ENCODE results near the gene TRHDE.

Gene TRHDE

DNA sequence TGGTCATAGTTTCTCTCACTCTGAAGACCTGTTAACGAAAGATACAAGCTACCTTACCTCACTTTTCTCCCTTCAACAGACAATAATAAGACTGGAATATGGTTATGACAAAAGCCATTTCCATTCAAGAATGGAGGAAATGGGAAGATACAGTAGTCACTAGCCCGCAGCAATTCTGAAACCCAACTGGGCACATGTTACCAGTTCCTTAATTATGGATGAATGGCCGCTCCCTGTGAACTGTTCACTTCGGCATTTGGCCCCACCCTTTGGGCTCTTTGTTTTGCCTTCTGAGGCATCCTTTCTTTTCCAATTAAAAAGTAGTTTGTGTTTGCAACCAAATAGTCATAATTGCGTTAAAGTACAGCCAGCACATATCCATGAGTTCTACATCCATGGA, 19.0 kb downstream of the TRHDE start:
- TF ChIP-seq, protein P1, sequence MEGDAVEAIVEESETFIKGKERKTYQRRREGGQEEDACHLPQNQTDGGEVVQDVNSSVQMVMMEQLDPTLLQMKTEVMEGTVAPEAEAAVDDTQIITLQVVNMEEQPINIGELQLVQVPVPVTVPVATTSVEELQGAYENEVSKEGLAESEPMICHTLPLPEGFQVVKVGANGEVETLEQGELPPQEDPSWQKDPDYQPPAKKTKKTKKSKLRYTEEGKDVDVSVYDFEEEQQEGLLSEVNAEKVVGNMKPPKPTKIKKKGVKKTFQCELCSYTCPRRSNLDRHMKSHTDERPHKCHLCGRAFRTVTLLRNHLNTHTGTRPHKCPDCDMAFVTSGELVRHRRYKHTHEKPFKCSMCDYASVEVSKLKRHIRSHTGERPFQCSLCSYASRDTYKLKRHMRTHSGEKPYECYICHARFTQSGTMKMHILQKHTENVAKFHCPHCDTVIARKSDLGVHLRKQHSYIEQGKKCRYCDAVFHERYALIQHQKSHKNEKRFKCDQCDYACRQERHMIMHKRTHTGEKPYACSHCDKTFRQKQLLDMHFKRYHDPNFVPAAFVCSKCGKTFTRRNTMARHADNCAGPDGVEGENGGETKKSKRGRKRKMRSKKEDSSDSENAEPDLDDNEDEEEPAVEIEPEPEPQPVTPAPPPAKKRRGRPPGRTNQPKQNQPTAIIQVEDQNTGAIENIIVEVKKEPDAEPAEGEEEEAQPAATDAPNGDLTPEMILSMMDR (conservative IDR thresholded peaks at IDR 0.05; ENCODE audit: low read depth, low read length) = no peak
- no peak for DNase-seq (ENCODE audit: low read depth)
- H3K4me3 ChIP-seq (ENCODE audit: low read length) = no peak overlapping the region

DNA sequence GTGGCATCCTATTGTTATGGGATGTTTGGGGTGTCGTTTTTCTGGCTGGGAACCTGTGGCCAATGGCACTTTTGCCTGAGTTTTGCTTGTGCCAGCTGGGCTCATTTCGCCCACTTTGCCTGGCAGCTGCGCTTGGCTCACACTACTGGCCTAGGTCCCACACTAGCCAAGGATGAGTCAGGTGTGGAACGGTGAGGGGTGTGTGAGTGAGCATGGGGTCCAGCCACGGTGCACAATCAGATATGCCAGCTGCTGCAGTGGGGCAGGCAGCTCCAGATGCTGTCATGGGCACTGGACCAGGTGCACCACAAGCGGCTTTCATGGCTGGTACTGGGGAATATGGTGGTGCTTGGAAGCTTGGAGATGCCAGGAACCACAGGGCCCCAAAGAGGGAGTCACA, 21.5 kb downstream of the TRHDE start:
- no peak overlapping the region for H3K4me3 ChIP-seq (ENCODE audit: low read length)
- TF ChIP-seq, protein P1 (conservative IDR thresholded peaks at IDR 0.05; ENCODE audit: low read depth, low read length) = no peak
- DNase-seq (ENCODE audit: low read depth) = no peak

DNA sequence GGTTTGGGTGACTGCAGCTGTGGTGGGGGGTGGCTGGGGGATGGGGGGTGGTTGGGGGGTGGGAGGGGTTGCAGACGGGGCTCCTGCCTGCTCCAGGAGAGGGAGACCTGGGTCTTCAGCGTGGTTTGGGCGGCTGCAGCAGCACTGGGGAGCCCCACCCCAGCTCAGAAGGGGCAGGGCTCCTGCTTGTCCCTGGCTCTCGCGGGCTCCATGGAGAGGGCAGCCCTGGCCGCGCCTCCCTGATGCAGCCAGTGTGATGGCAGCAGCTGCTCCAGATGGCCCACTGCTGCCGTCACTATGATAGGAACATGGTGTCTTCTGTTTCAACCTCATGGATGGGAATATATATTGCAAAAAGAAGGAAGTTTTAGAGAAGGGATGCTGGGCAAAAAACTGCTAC, 22.9 kb downstream of the TRHDE start:
- TF ChIP-seq, protein P1 (conservative IDR thresholded peaks at IDR 0.05; ENCODE audit: low read depth, low read length) = no peak
- no peak for DNase-seq (ENCODE audit: low read depth)
- H3K4me3 ChIP-seq (ENCODE audit: low read length) = no peak overlapping the region

DNA sequence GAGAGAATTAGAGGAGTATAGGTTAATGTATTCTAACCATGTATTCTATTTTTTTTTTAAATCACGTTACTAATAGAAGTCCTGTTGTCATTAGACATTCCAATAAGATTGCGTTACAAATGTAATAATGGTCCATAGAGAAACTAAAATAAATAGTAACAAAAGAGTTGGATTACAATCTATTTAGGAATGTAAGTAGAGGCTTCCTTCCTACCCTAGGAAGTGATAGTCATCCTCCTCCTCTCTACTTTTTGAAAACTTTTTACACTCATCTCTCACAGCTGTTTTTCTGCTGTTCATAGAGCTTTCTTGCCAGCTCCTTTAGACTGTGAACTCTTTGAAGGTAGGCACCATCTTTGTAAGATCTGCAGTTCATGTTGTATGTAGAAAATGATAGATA, 23.6 kb downstream of the TRHDE start:
- TF ChIP-seq, protein P1 (conservative IDR thresholded peaks at IDR 0.05; ENCODE audit: low read depth, low read length) = no peak
- no peak overlapping the region for H3K4me3 ChIP-seq (ENCODE audit: low read length)

DNA sequence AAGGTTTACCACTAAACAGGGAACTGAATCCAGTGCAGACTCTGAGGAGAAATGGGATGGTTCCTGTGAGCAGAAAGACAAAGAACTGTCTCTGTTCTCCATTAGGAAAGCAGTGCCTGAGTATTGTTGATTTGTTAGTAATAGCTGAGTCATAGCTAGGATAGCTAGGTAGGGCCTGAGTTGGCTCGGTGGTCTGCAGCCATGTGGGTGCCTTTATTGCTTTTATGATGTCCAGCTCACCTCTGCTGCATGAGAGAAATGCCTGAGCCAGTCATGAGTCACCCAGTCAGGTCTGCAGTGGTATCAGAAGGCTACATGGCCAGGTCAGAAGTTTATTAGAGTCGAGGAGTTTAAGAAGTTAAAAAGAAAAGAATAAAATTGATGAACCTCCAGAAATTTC, 24.2 kb downstream of the TRHDE start:
- DNase-seq (ENCODE audit: low read depth) = peak; percentile 38
- no peak overlapping the region for H3K4me3 ChIP-seq (ENCODE audit: low read length)
- TF ChIP-seq, protein P1 (conservative IDR thresholded peaks at IDR 0.05; ENCODE audit: low read depth, low read length) = no peak

More for the DNA sequence above, 23.6 kb downstream of the TRHDE start:
- DNase-seq (ENCODE audit: low read depth) = no peak

DNA sequence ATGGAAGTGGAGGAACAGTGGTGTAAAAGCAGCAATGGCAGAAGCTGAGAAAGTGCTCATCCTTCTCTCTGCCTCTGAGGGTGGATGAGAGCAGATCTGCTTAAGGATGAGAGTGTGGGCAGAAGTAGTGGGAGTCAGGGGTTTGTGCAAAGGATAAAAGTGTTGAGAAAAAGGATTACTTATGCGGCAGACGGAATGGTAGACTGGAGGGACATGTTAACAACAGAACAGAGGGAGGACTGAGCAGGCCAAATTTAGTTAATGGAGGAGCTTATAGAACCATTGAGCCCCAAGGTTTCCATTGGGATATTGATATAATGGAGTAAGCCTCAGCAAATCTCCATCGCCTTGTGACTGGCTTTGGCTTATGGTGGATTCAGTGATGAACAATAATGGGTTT, 25.5 kb downstream of the TRHDE start:
- TF ChIP-seq, protein P1 (conservative IDR thresholded peaks at IDR 0.05; ENCODE audit: low read depth, low read length) = no peak
- no peak for DNase-seq (ENCODE audit: low read depth)
- H3K4me3 ChIP-seq (ENCODE audit: low read length) = no peak overlapping the region

DNA sequence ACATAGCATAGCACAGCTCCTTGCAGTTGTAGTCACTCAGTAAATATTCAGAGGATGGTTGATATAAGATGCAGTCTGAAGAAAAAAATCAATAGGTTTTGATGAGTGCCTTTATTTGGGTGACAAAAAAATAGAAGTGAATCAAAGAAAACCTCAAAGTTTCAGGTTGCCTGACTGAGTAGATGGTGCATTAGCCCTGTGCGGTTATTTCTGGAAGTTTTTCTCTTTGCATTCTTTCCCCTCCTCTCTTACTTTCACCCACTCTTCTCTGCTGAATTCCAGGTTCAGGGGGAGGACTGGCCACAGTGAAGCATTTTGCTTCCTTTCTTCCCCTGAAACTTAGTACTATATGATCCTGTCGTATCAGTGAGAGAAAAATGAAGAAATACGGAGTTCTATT, 28.6 kb downstream of the TRHDE start:
- DNase-seq (ENCODE audit: low read depth) = no peak
- TF ChIP-seq, protein P1 (conservative IDR thresholded peaks at IDR 0.05; ENCODE audit: low read depth, low read length) = no peak
- no peak overlapping the region for H3K4me3 ChIP-seq (ENCODE audit: low read length)

All from retinal pigment epithelial cell (primary cell).